K562 (cell line): ENCODE results near the gene SLC37A2. TPM values are rescaled to one million over a fixed set of nuclear protein-coding genes. Genes with fewer than 3 reads are reported as not detected.

ENCODE experiments used
- ATAC-seq: fragments of 200-7000 bp; cut with Tn5 transposase; 3 replicates; pipeline ENCODE4 v1.9.1; 2020; ENCODE audit warnings: moderate library complexity
- BruUV-seq: library from RNA; stranded (reverse); fragments of 400-500 nt; replicated peaks from 2 replicates; lab custom pipeline; 2021; lab: Mats Ljungman, UMichigan
- CTCF ChIA-PET: fragments of 300-600 bp; formaldehyde crosslinking; extraction: SDS; loops from one replicate; lab custom pipeline; 2021; ENCODE audit warnings: low intra/inter-chr PET ratio; lab: Yijun Ruan, JAX
- POLR2A ChIA-PET: fragments of 300-600, 350-650 bp; sonication (Branson Sonifier 250); formaldehyde crosslinking; extraction: SDS; loops from one replicate; lab custom pipeline; 2021; ENCODE audit warnings: antibody characterized with exemption, inconsistent platforms; lab: Yijun Ruan, JAX
- DNase-seq, 4 experiments: peaks; one replicate each; pipeline versions ENCODE4 v3.0.0 to v3.0.0-alpha.2; 2011 to 2018; ENCODE audit warnings: low spot score in 3 of 4, mixed read lengths in 3 of 4; ENCODE audit errors: extremely low read depth in 1 of 4
- FAIRE-seq: peaks from 2 replicates; lab custom pipeline; 2011; peaks lifted over from hg19 to GRCh38; lab: Jason Lieb, UNC
- H2AFZ ChIP-seq: 2 replicates; pipeline ENCODE4 v1.6.0; 2011; ENCODE audit warnings: low read depth, low read length, control low read depth, inconsistent platforms
- H3K27ac ChIP-seq: fragments of 200-600 bp; 3 replicates; pipeline ENCODE4 v1.8.0; 2011; ENCODE audit warnings: low read depth, mild to moderate bottlenecking, control low read depth, inconsistent platforms, low read length, moderate library complexity, mixed read lengths; ENCODE audit errors: extremely low read depth
- H3K27me3 ChIP-seq, 2 experiments: fragments of 300-600 bp in 1 of 2; 2 replicates in 1 of 2; 3 replicates in 1 of 2; pipeline versions ENCODE4 v1.6.0 to v1.8.0; 2011; ENCODE audit warnings: inconsistent platforms in 2 of 2, low read length in 2 of 2, mild to moderate bottlenecking in 1 of 2, mixed read lengths in 1 of 2, moderate library complexity in 1 of 2; ENCODE audit not compliant: control insufficient read depth in 2 of 2, insufficient read depth in 2 of 2
- H3K36me3 ChIP-seq: fragments of 300-600 bp; 3 replicates; pipeline ENCODE4 v1.8.0; 2011; ENCODE audit warnings: mild to moderate bottlenecking, low read length, inconsistent platforms; ENCODE audit not compliant: control insufficient read depth, insufficient read depth
- H3K4me1 ChIP-seq, 2 experiments: fragments of 200-600 bp in 1 of 2; replicated peaks in 1 of 2; 2 replicates in 1 of 2; 3 replicates in 1 of 2; pipeline versions ENCODE4 v1.5.1 to v1.8.0; 2011; ENCODE audit warnings: inconsistent platforms in 2 of 2, low read length in 2 of 2, mild to moderate bottlenecking in 1 of 2, mixed read lengths in 1 of 2, moderate library complexity in 1 of 2; ENCODE audit not compliant: control insufficient read depth in 2 of 2, insufficient read depth in 2 of 2
- H3K4me2 ChIP-seq: 2 replicates; pipeline ENCODE4 v1.6.1; 2011; ENCODE audit warnings: low read length, control low read depth, inconsistent platforms, mixed read lengths; ENCODE audit not compliant: insufficient read depth
- H3K4me3 ChIP-seq: fragments of 200-600 bp; sonication (generic), shearing (Covaris generic); 2 replicates; pipeline ENCODE4 v1.5.1; 2016; ENCODE audit warnings: control low read depth, inconsistent platforms
- H3K79me2 ChIP-seq: fragments of 200-600 bp; 3 replicates; pipeline ENCODE4 v1.8.0; 2011; ENCODE audit warnings: low read length, inconsistent platforms; ENCODE audit not compliant: control insufficient read depth, insufficient read depth
- H3K9ac ChIP-seq, 2 experiments: 2 replicates each; pipeline versions ENCODE4 v1.6.0 to v1.6.1; 2011; ENCODE audit warnings: low read depth in 2 of 2, low read length in 2 of 2, control low read depth in 1 of 2, inconsistent platforms in 1 of 2, mild to moderate bottlenecking in 1 of 2, mixed read lengths in 1 of 2; ENCODE audit not compliant: insufficient read depth in 1 of 2
- H3K9me1 ChIP-seq: one replicate; pipeline ENCODE4 v1.6.0; 2011; ENCODE audit warnings: inconsistent platforms, mild to moderate bottlenecking, low read length, moderate library complexity; ENCODE audit not compliant: control insufficient read depth, insufficient read depth
- H3K9me3 ChIP-seq: replicated peaks from 2 replicates; pipeline ENCODE4 v1.5.1; 2011; ENCODE audit warnings: low read depth, low read length, inconsistent platforms; ENCODE audit not compliant: control insufficient read depth, insufficient read depth
- H4K20me1 ChIP-seq: replicated peaks from 2 replicates; pipeline ENCODE4 v1.6.1; 2011; ENCODE audit warnings: low read length, inconsistent platforms, mixed read lengths; ENCODE audit not compliant: control insufficient read depth, insufficient read depth
- ARID2 ChIP-seq: fragments of 450-650 bp; IDR thresholded peaks from 2 replicates; pipeline ENCODE4 v1.6.1; 2017; ENCODE audit warnings: antibody characterized with exemption, mild to moderate bottlenecking
- GTF2A2 ChIP-seq: IDR thresholded peaks from 2 replicates; pipeline ENCODE4 v1.6.1; 2016; ENCODE audit warnings: mild to moderate bottlenecking, missing genetic modification characterization, missing compliant biosample characterization
- KDM1A ChIP-seq, 2 experiments: fragments of 450-650 bp; IDR thresholded peaks; 2 replicates each; pipeline ENCODE4 v1.6.1; 2016; ENCODE audit warnings: mild to moderate bottlenecking in 2 of 2
- MAFF ChIP-seq: IDR thresholded peaks from 2 replicates; pipeline ENCODE4 v1.6.1; 2012; ENCODE audit warnings: low read length, improper control_type of control experiment
- POLR2G ChIP-seq: fragments of 200-400 bp; formaldehyde crosslinking; IDR thresholded peaks from 2 replicates; pipeline ENCODE4 v1.6.1; 2017; ENCODE audit warnings: low read depth, mild to moderate bottlenecking, antibody characterized with exemption, low read length, moderate library complexity
- TBL1XR1 ChIP-seq, 2 experiments: IDR thresholded peaks; 2 replicates each; pipeline ENCODE4 v1.6.1; 2012; ENCODE audit warnings: improper control_type of control experiment in 2 of 2, low read length in 2 of 2, mild to moderate bottlenecking in 1 of 2
- ZNF175 ChIP-seq: fragments of 200-800 bp; sonication (Bioruptor generic); IDR thresholded peaks from 2 replicates; pipeline ENCODE4 v1.6.1; 2016; ENCODE audit warnings: low read depth, mild to moderate bottlenecking, missing genetic modification characterization, missing compliant biosample characterization
- ZNF384 ChIP-seq: IDR thresholded peaks from 2 replicates; pipeline ENCODE4 v1.6.1; 2012; ENCODE audit warnings: low read depth, low read length, improper control_type of control experiment
- WGBS: fragments of 100-300 bp; shearing (Covaris generic); methylation state at CpG from one replicate; pipeline ENCODE4 v1.1.6; 2016; ENCODE audit warnings: low coverage, mixed read lengths; ENCODE audit not compliant: insufficient coverage; ENCODE audit errors: missing lambda C conversion rate; 5-methylcytosine and 5-hydroxymethylcytosine counted together
- in situ Hi-C: fragments of 300-500 bp; cut with MboI; formaldehyde crosslinking; loops from 4 replicates; pipeline ENCODE4 v1.15.0; 2018; ENCODE audit warnings: inconsistent platforms, mixed read lengths
- intact Hi-C: fragments of 100-400 bp; cut with micrococcal nuclease; formaldehyde crosslinking; loops from 2 replicates; pipeline ENCODE4 v1.14.2; 2022
- polyA plus RNA-seq, 8 experiments: library from polyadenylated mRNA; depleted of rRNA in 4 of 8; stranded (reverse) in 5 of 8; unstranded in 3 of 8; fragments of >200 nt; fragmentation: Nextera tagmentation in 2 of 8; fragmentation: Illumina TruSeq in 1 of 8; extraction: Ambion mirVana in 2 of 8; extraction: Trizol in 1 of 8; gene quantifications; 2 replicates each; pipeline versions ENCODE4 v1.2.1 to v1.2.3, GENCODE V29; 2011 to 2014; ENCODE audit warnings: inconsistent platforms in 1 of 8, missing spikeins in 1 of 8
- total RNA-seq, 7 experiments: library from RNA; depleted of rRNA in 6 of 7; stranded (reverse); fragments of >200 nt in 6 of 7; fragmentation: Illumina TruSeq in 2 of 7; extraction: Trizol in 2 of 7; gene quantifications; 2 replicates each; pipeline versions ENCODE4 v1.2.1 to v1.2.3, GENCODE V29; 2011 to 2021; ENCODE audit warnings: low replicate concordance in 1 of 7

Gene SLC37A2
- total and polyA plus RNA-seq, 9 of the 15 experiments (the other 6 are each of a cell fraction or from before 2014, with no cell fraction given), result 0.01 to 1.2 (median 0.52) TPM

GRCh38 chr11:125063429-125064043 is 431 bp downstream of the SLC37A2 start:
- Histone ChIP-seq H3K27me3 (no peaks in the 10 kb centered on the region), H3K36me3 (no peaks in the 10 kb centered on the region), H2AFZ (no peak overlapping the region), H3K4me2 (no peak overlapping the region), H4K20me1 (no peaks in the 10 kb centered on the region), H3K4me1 (peaks cover under 1 to 8% of the 10 kb centered on the region in 2 experiments; a peak in 4 of 5 replicates), H3K9ac (no peak overlapping the region), H3K79me2 (no peaks in the 10 kb centered on the region), H3K9me1 (no peaks in the 10 kb centered on the region), H3K9me3 (no peaks in the 10 kb centered on the region), H3K27ac (no peak overlapping the region), H3K4me3 (no peak overlapping the region)
- intact Hi-C loops, result no loop called here
- DNase-seq, result no peak
- ChIA-PET CTCF (no interaction called here), POLR2A (interaction anchor here (0.6 kb wide), 1 partner anchor 246 kb away, joined by 6 read pairs; no protein-coding TSS in a partner anchor)
- FAIRE-seq, result no peak
- 71% methylated on average over 13 of the region's 38 CpGs for WGBS
- in situ Hi-C loops, result no loop called here
- TF ChIP-seq KDM1A (IDR thresholded peaks at IDR 0.05), result no peak
- no peak for TF ChIP-seq ARID2
- 0 out of 2 replicates have a peak, but pooled peaks have one; percentile 9 for TF ChIP-seq POLR2G
- TF ChIP-seq ZNF384, result no peak
- TF ChIP-seq GTF2A2 (tag), result no peak
- TF ChIP-seq MAFF, result no peak
- no peak for TF ChIP-seq ZNF175 (CRISPR knock-in tag)
- no peak for TF ChIP-seq TBL1XR1 (IDR thresholded peaks at IDR 0.05; ENCODE audit: low read length in 2 of 2)
- no peak for ATAC-seq
- BruUV-seq, result no TSS peak
